Measurements from ENCODE around the gene SGPP1.
"Not testable (repeated sequence)": the region's sequence is repeated elsewhere in the genome, so short reads cannot be mapped to it uniquely, and the experiment has no call there.

Gene SGPP1

DNA sequence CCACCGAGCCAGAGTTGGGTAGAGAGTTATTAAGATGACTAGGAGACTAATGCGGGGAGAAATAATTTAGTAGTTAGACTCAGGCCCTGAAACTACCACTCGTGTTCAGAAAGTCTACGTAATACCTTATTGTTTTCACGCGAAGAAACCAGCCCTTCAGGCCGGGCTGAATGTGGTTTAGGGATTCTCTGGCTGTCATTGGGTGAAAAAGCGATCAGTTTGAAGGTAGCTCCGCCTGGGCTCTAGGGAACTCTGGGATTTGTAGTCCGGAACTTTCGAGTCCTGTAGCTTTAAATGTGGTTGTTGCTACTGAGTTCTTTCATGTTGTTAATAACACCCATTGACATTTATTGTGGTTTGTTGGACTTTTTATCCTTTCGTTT lies 85.6 kb downstream of the SGPP1 start:
- Histone ChIP-seq H3K4me3 (peak overlapping the region; percentile 62 to 79 (median 68)), H3K4me1 (peaks cover 14 to 33% (median 26%) of the 10 kb centered on the region in 10 experiments; a peak in 19 of 20 replicates), H3K27ac (peak overlapping the region; percentile 82 to 97 (median 90)), H3K9ac (peak overlapping the region; percentile 82 to 93 (median 88)), H3K4me2 (peak overlapping the region; percentile 65 to 85 (median 72); a peak in 21 of 22 replicates), H3K27me3 (no peaks in the 10 kb centered on the region), H4K20me1 (no peaks in the 10 kb centered on the region; a peak in 2 of 22 replicates), H3K9me3 (replicated peaks in 1 of 11) (peaks cover 2 to 12% (median 10%) of the 10 kb centered on the region in 11 experiments; a peak in 20 of 22 replicates), H3K36me3 (peaks cover 0 to 32% (median 25%) of the 10 kb centered on the region in 11 experiments; a peak in 18 of 22 replicates)
- no peak for TF ChIP-seq Cebpa-rat (IDR thresholded peaks at IDR 0.05)

DNA sequence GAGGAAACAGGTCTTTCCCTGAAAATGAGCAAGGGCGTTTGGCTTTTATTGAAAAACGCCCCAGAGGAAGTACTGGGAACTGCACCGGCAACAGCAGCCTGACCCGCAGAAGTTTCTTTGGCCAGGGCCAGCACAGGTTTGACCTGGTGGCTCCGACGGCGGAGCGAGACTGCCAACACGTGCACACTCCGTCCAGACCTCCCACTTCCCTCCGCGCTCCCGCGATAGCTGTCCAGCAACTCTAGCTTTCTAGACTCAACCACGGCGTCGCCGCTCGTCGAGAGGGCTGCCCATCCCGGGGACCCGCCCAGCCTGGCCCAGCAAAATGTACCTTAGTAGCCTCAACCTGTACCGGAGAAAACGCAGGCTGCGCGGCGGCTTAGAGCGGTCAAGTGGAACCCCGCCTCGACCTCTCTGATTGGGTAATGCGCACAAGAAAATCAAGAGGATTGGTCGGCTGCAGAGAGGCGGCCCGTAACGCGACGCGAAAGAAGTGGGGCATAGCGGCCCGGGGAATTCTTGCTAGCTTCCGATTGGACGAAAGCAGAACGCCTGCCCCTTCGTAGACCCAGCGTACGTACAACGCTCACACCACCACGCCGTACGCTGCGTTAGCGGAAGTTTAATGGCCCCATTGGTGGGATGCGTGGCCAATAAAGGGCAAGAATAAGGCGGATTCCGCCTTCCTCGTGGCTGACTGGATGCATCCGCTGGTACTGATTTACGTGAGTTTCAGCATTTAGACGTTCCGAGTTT lies 86.2 kb downstream of the SGPP1 start, which contains the start of gene WDR89:
WDR89 (minus strand) TSS at position 399 of the 756 bp plus-strand sequence. CDS start 41,929 bp downstream, outside the sequence.
- Histone ChIP-seq H3K27me3 (no peaks in the 10 kb centered on the region), H4K20me1 (no peaks in the 10 kb centered on the region; a peak in 2 of 22 replicates), H3K27ac (peak within 1 kb of the TSS; percentile 82 to 97 (median 90)), H3K9ac (peak within 1 kb of the TSS; percentile 82 to 93 (median 88)), H3K9me3 (replicated peaks in 1 of 11) (peaks cover 6 to 18% (median 16%) of the 10 kb centered on the region in 11 experiments; a peak in 20 of 22 replicates), H3K4me2 (peak within 1 kb of the TSS; percentile 75 to 92 (median 85)), H3K36me3 (peaks cover 0 to 37% (median 30%) of the 10 kb centered on the region in 11 experiments; a peak in 18 of 22 replicates), H3K4me3 (peak within 1 kb of the TSS; percentile 62 to 79 (median 68)), H3K4me1 (peaks cover 14 to 33% (median 26%) of the 10 kb centered on the region in 10 experiments; a peak in 19 of 20 replicates)
- no peak for TF ChIP-seq Cebpa-rat (IDR thresholded peaks at IDR 0.05)

DNA sequence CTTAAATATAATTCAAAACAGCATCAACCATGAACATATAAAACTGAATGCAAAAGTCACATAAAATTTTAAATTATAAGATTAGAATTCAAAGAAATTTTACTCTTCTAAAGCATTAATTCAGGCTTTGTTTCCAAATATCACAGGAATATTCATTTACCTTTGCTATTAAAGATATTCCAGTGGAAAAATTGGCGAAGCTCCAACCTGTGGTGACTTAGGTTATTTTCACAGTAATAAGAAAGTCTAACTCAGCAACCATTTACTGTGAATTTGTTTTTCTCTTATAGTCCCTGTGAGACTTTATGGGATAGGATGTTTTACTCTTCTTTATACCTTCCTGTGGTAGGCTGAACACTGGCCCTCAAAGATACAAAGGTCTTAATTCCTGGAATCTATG lies 89.4 kb downstream of the SGPP1 start:
- Histone ChIP-seq H3K27me3 (no peaks in the 10 kb centered on the region), H3K9me3 (replicated peaks in 1 of 11) (peaks cover 24 to 37% (median 36%) of the 10 kb centered on the region in 11 experiments), H3K4me3 (no peak overlapping the region), H3K9ac (peak overlapping the region in 1 of 11 experiments; percentile 28; a peak in 1 of 22 replicates), H4K20me1 (peaks cover 0 to 19% (median 8%) of the 10 kb centered on the region in 11 experiments; a peak in 12 of 22 replicates), H3K27ac (no peak overlapping the region), H3K4me2 (peak overlapping the region in 4 of 11 experiments; percentile 3 to 23 (median 5); a peak in 2 of 22 replicates), H3K36me3 (peaks cover 0 to 56% (median 44%) of the 10 kb centered on the region in 11 experiments; a peak in 20 of 22 replicates), H3K4me1 (peaks cover 23 to 44% (median 36%) of the 10 kb centered on the region in 10 experiments)
- TF ChIP-seq Cebpa-rat (IDR thresholded peaks at IDR 0.05) = no peak

DNA sequence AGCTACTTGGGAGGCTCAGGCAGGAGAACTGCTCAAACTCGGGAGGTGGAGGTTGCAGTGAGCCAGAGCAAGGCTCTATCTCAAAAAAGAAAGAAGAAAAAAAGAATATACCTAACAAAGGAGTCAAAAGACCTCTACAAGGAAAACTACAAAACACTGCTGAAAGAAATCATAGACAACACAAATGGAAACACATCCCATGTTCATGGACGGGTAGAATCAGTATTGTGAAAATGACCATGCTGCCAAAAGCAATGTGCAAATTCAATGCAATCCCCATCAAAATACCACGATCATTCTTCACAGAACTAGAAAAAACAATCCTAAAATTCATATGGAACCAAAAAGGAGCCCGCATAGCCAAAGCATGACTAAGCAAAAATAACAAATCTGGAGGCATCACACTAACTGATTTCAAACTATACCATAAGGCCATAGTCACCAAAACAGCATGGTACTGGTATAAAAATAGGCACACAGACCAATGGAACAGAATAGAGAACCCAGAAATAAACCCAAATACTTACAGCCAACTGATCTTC lies 91.7 kb downstream of the SGPP1 start:
- Histone ChIP-seq H4K20me1 (peaks cover 0 to 42% (median 29%) of the 10 kb centered on the region in 11 experiments; a peak in 16 of 22 replicates), H3K9me3 (replicated peaks in 1 of 11) (peaks cover 24 to 37% (median 36%) of the 10 kb centered on the region in 11 experiments), H3K4me3 (peak overlapping the region in 1 of 10 experiments; percentile 32; a peak in 1 of 20 replicates), H3K4me1 (peaks cover 15 to 37% (median 30%) of the 10 kb centered on the region in 10 experiments), H3K36me3 (peaks cover 0 to 71% (median 48%) of the 10 kb centered on the region in 11 experiments; a peak in 21 of 22 replicates)
- not testable (repeated sequence) for H3K4me2 ChIP-seq, H3K9ac ChIP-seq, H3K27me3 ChIP-seq, H3K27ac ChIP-seq

Data from BLaER1 treated with 17β-estradiol and CSF1 and Interleukin-3, amounts not matched to agents 10 nM and 100 nM (cell line).